ENCODE data around the gene GPRC5B.
A peak's percentile ranks its signal among the peaks of the same experiment; 100 is the strongest.

The GPRC5B gene

DNA sequence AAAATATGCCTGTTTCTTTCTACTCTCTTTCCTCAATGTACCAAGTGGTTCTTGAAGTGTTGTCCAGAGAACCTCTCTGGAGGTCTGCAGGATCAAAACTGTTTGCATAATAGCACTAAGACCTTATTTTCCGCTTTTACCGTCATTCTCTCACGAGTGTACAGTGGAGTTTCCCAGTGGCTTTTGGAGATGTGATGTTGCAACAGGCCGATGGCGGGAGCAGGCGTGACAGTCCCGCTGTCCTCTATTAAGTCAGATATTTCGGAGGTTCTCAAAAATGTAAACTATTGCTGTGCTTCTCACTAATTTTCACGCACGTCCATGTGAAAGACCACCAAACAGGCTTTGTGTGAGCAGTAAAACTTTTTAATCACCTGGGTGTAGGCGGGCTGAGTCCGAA, 8.3 kb upstream of the GPRC5B start:
- Histone ChIP-seq H3K9ac (ENCODE audit: low read length) (no peak overlapping the region), H3K27ac (ENCODE audit: low read depth, low read length) (no peak overlapping the region), H3K4me1 (ENCODE audit: insufficient read depth, low read length) (no peaks in the 10 kb centered on the region)

GRCh38 chr16:19890901-19891300, 6.3 kb upstream of the GPRC5B start:
- Histone ChIP-seq H3K4me3 (ENCODE audit: low read depth in 1 of 2, low read length in 2 of 2) (no peak overlapping the region), H3K9ac (ENCODE audit: low read length) (no peak overlapping the region), H3K9me3 (ENCODE audit: low read length) (no peaks in the 10 kb centered on the region), H3K27me3 (ENCODE audit: control insufficient read depth in 1 of 2, insufficient read depth in 2 of 2, low read length in 2 of 2) (no peaks in the 10 kb centered on the region), H3K4me1 (ENCODE audit: insufficient read depth, low read length) (peaks cover 5% of the 10 kb centered on the region), H3K27ac (ENCODE audit: low read depth, low read length) (no peak overlapping the region), H3K36me3 (ENCODE audit: insufficient read depth, low read length) (no peaks in the 10 kb centered on the region)

More for the DNA sequence above, 8.3 kb upstream of the GPRC5B start:
- no peak overlapping the region for H3K4me3 ChIP-seq (ENCODE audit: low read depth in 1 of 2, low read length in 2 of 2)
- no peaks in the 10 kb centered on the region for H3K9me3 ChIP-seq (ENCODE audit: low read length)
- no peaks in the 10 kb centered on the region for H3K27me3 ChIP-seq (ENCODE audit: control insufficient read depth in 1 of 2, insufficient read depth in 2 of 2, low read length in 2 of 2)
- no peaks in the 10 kb centered on the region for H3K36me3 ChIP-seq (ENCODE audit: insufficient read depth, low read length)

- no peak overlapping the region for H3K4me3 ChIP-seq (ENCODE audit: low read depth in 1 of 2, low read length in 2 of 2)
- H3K9me3 ChIP-seq (ENCODE audit: low read length), result no peaks in the 10 kb centered on the region
- peaks cover 0 to 8% of the 10 kb centered on the region in 2 donors for H3K27me3 ChIP-seq (ENCODE audit: control insufficient read depth in 1 of 2, insufficient read depth in 2 of 2, low read length in 2 of 2)
- peaks cover 15% of the 10 kb centered on the region for H3K4me1 ChIP-seq (ENCODE audit: insufficient read depth, low read length)
- no peak overlapping the region for H3K27ac ChIP-seq (ENCODE audit: low read depth, low read length)
- H3K36me3 ChIP-seq (ENCODE audit: insufficient read depth, low read length), result no peaks in the 10 kb centered on the region
- H3K9ac ChIP-seq (ENCODE audit: low read length), result no peak overlapping the region
Measured at GRCh38 chr16:19888834-19889233, 4.2 kb upstream of the GPRC5B start.

DNA sequence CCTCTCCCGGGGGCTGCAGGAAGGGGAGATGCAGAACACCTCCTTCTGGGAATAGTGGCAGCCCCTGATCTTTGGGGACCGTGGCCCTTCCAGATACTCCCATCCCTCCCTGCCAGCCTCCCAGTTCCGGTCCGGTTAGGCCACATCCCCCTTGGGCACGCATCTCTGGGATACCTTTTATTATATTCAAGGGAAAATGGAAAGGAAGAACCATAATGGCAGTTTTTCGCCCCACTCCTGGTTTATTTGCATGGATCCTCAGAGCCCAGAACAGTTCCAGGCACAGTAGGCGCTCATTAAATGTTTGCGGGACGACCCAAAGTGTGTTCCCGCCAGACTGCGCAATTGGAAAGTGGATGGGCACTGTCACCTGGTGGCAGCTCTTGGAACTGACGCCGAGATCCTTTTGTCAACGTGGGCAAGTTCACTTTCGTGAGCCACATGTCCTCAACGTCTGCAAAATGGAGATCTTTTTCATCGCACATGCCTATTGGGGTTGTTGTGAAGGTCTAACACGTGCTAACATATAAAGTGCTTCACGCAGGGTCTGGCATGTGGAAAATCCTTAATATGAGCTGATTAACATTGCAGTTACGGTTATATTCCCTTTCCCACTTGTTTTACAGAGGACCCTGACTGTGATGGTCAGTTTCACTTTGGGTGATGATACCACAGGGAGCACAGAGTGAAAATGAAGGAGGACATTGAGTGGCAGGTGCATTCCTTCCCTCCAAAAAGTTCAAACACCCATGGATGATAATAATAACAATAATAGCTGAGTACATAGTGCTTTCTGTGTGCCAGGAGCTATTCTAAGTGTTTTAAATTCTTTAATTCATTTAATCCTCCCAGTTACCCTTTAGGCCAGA, 1.7 kb upstream of the GPRC5B start:
- Histone ChIP-seq H3K4me3 (ENCODE audit: low read depth in 1 of 2, low read length in 2 of 2) (peak overlapping the region in 1 of 2 donors; percentile 58), H3K27ac (ENCODE audit: low read depth, low read length) (no peak overlapping the region), H3K27me3 (ENCODE audit: control insufficient read depth in 1 of 2, insufficient read depth in 2 of 2, low read length in 2 of 2) (peaks cover 0 to 15% of the 10 kb centered on the region in 2 donors)

GRCh38 chr16:19885451-19886072, 914 bp upstream of the GPRC5B start:
- no peaks in the 10 kb centered on the region for H3K36me3 ChIP-seq (ENCODE audit: insufficient read depth, low read length)
- H3K4me3 ChIP-seq (ENCODE audit: low read depth in 1 of 2, low read length in 2 of 2), result peak overlapping the region in 1 of 2 donors; percentile 58
- no peak overlapping the region for H3K27ac ChIP-seq (ENCODE audit: low read depth, low read length)
- no peak overlapping the region for H3K9ac ChIP-seq (ENCODE audit: low read length)
- H3K27me3 ChIP-seq (ENCODE audit: control insufficient read depth in 1 of 2, insufficient read depth in 2 of 2, low read length in 2 of 2), result peaks cover 0 to 15% of the 10 kb centered on the region in 2 donors
- H3K9me3 ChIP-seq (ENCODE audit: low read length), result no peaks in the 10 kb centered on the region
- peaks cover 15% of the 10 kb centered on the region for H3K4me1 ChIP-seq (ENCODE audit: insufficient read depth, low read length)

More for the DNA sequence above, 1.7 kb upstream of the GPRC5B start:
- H3K36me3 ChIP-seq (ENCODE audit: insufficient read depth, low read length), result no peaks in the 10 kb centered on the region
- H3K9me3 ChIP-seq (ENCODE audit: low read length), result no peaks in the 10 kb centered on the region
- H3K4me1 ChIP-seq (ENCODE audit: insufficient read depth, low read length), result peaks cover 15% of the 10 kb centered on the region
- H3K9ac ChIP-seq (ENCODE audit: low read length), result no peak overlapping the region

- Histone ChIP-seq H3K9ac (ENCODE audit: low read length) (no peak overlapping the region), H3K27me3 (ENCODE audit: control insufficient read depth in 1 of 2, insufficient read depth in 2 of 2, low read length in 2 of 2) (peaks cover 0 to 15% of the 10 kb centered on the region in 2 donors), H3K27ac (ENCODE audit: low read depth, low read length) (peak overlapping the region; percentile 34), H3K36me3 (ENCODE audit: insufficient read depth, low read length) (no peaks in the 10 kb centered on the region), H3K9me3 (ENCODE audit: low read length) (no peaks in the 10 kb centered on the region), H3K4me3 (ENCODE audit: low read depth in 1 of 2, low read length in 2 of 2) (peak overlapping the region; percentile 50 to 53), H3K4me1 (ENCODE audit: insufficient read depth, low read length) (peaks cover 15% of the 10 kb centered on the region)
Measured at GRCh38 chr16:19883966-19884485, 622 bp downstream of the GPRC5B start.

GRCh38 chr16:19883296-19883965, 1.2 kb downstream of the GPRC5B start:
- peak overlapping the region; percentile 34 for H3K27ac ChIP-seq (ENCODE audit: low read depth, low read length)
- H3K4me1 ChIP-seq (ENCODE audit: insufficient read depth, low read length), result peaks cover 15% of the 10 kb centered on the region
- H3K27me3 ChIP-seq (ENCODE audit: control insufficient read depth in 1 of 2, insufficient read depth in 2 of 2, low read length in 2 of 2), result peaks cover 0 to 15% of the 10 kb centered on the region in 2 donors
- H3K9ac ChIP-seq (ENCODE audit: low read length), result no peak overlapping the region
- no peaks in the 10 kb centered on the region for H3K36me3 ChIP-seq (ENCODE audit: insufficient read depth, low read length)
- H3K9me3 ChIP-seq (ENCODE audit: low read length), result no peaks in the 10 kb centered on the region
- H3K4me3 ChIP-seq (ENCODE audit: low read depth in 1 of 2, low read length in 2 of 2), result peak overlapping the region; percentile 50 to 53

DNA sequence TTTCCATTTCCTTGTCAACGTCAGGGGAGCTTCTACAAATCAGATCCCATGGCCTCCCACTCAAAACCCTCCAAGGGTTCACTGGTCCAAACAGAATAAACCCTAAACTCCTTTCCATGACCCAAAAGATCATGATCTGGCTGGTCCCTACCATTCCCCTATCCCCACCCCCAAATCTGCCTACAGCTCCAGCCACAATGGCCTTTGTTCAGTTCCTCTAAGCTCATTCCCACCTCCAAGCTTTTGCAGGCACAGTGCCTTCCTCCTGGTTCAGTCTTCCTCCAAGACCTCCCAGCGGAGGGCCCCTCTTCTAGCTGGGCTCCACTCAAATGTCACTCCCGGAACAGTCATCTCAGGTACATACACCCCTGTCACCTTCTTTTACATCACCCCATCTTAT, 2.0 kb downstream of the GPRC5B start:
- Histone ChIP-seq H3K9ac (ENCODE audit: low read length) (no peak overlapping the region), H3K4me3 (ENCODE audit: low read depth in 1 of 2, low read length in 2 of 2) (peak overlapping the region in 1 of 2 donors; percentile 53), H3K36me3 (ENCODE audit: insufficient read depth, low read length) (no peaks in the 10 kb centered on the region), H3K4me1 (ENCODE audit: insufficient read depth, low read length) (peaks cover 15% of the 10 kb centered on the region), H3K27me3 (ENCODE audit: control insufficient read depth in 1 of 2, insufficient read depth in 2 of 2, low read length in 2 of 2) (peaks cover 0 to 15% of the 10 kb centered on the region in 2 donors), H3K9me3 (ENCODE audit: low read length) (no peaks in the 10 kb centered on the region), H3K27ac (ENCODE audit: low read depth, low read length) (no peak overlapping the region)

- Histone ChIP-seq H3K27me3 (ENCODE audit: control insufficient read depth in 1 of 2, insufficient read depth in 2 of 2, low read length in 2 of 2) (peaks cover 0 to 15% of the 10 kb centered on the region in 2 donors), H3K9ac (ENCODE audit: low read length) (no peak overlapping the region), H3K36me3 (ENCODE audit: insufficient read depth, low read length) (no peaks in the 10 kb centered on the region), H3K9me3 (ENCODE audit: low read length) (no peaks in the 10 kb centered on the region), H3K4me3 (ENCODE audit: low read depth in 1 of 2, low read length in 2 of 2) (no peak overlapping the region), H3K4me1 (ENCODE audit: insufficient read depth, low read length) (peaks cover 15% of the 10 kb centered on the region), H3K27ac (ENCODE audit: low read depth, low read length) (no peak overlapping the region)
Measured at GRCh38 chr16:19882186-19882585, 2.5 kb downstream of the GPRC5B start.

GRCh38 chr16:19881783-19882182, 2.9 kb downstream of the GPRC5B start:
- peaks cover 15% of the 10 kb centered on the region for H3K4me1 ChIP-seq (ENCODE audit: insufficient read depth, low read length)

DNA sequence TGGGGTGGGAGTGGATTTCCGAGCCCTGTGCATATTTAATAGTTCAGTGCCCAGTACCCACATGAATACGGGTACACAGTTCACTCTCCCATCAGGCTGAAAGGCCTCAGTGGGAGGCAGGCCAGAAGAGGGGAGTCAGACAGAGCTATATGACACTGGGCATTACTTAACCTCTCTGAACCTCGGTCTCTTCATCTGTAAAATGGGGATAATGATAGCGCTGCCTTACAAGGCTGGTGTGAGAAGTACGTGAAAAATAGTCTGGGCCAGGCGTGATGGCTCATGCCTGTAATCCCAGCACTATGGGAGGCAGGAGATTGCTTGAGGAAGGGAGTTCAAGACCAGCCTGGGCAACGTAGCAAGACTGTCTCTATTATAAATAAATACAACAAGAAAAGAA, 3.6 kb downstream of the GPRC5B start:
- Histone ChIP-seq H3K27ac (ENCODE audit: low read depth, low read length) (no peak overlapping the region), H3K4me1 (ENCODE audit: insufficient read depth, low read length) (peaks cover 11% of the 10 kb centered on the region)

More at GRCh38 chr16:19881783-19882182, 2.9 kb downstream of the GPRC5B start:
- no peak overlapping the region for H3K27ac ChIP-seq (ENCODE audit: low read depth, low read length)
- no peaks in the 10 kb centered on the region for H3K9me3 ChIP-seq (ENCODE audit: low read length)
- no peaks in the 10 kb centered on the region for H3K36me3 ChIP-seq (ENCODE audit: insufficient read depth, low read length)
- H3K4me3 ChIP-seq (ENCODE audit: low read depth in 1 of 2, low read length in 2 of 2), result no peak overlapping the region
- H3K27me3 ChIP-seq (ENCODE audit: control insufficient read depth in 1 of 2, insufficient read depth in 2 of 2, low read length in 2 of 2), result peaks cover 0 to 15% of the 10 kb centered on the region in 2 donors
- no peak overlapping the region for H3K9ac ChIP-seq (ENCODE audit: low read length)

More for the DNA sequence above, 3.6 kb downstream of the GPRC5B start:
- no peak overlapping the region for H3K4me3 ChIP-seq (ENCODE audit: low read depth in 1 of 2, low read length in 2 of 2)
- H3K9me3 ChIP-seq (ENCODE audit: low read length), result no peaks in the 10 kb centered on the region
- H3K27me3 ChIP-seq (ENCODE audit: control insufficient read depth in 1 of 2, insufficient read depth in 2 of 2, low read length in 2 of 2), result peaks cover 0 to 15% of the 10 kb centered on the region in 2 donors
- H3K9ac ChIP-seq (ENCODE audit: low read length), result no peak overlapping the region
- no peaks in the 10 kb centered on the region for H3K36me3 ChIP-seq (ENCODE audit: insufficient read depth, low read length)

All from muscle layer of colon (tissue), 2 donors.